SIG-M5 (cell line): ENCODE data around the gene MTHFD2L.

Source experiments
- DNase-seq: peaks from one replicate; lab custom pipeline; 2025; lab: John Stamatoyannopoulos, UW

MTHFD2L gene

GRCh38 chr4:74132944-74133343 lies 25.0 kb upstream of the MTHFD2L start:
- DNase-seq, result no peak

GRCh38 chr4:74133786-74134499 lies 24.0 kb upstream of the MTHFD2L start:
- no peak for DNase-seq

GRCh38 chr4:74134500-74134852 lies 23.4 kb upstream of the MTHFD2L start:
- no peak for DNase-seq

- DNase-seq, result no peak
Measured at GRCh38 chr4:74146581-74147129, 11.3 kb upstream of the MTHFD2L start.

- DNase-seq, result no peak
Measured at GRCh38 chr4:74148205-74148604, 9.7 kb upstream of the MTHFD2L start.

GRCh38 chr4:74152836-74153235 lies 5.1 kb upstream of the MTHFD2L start:
- DNase-seq, result no peak

- no peak for DNase-seq
Measured at GRCh38 chr4:74156521-74156920, 1.4 kb upstream of the MTHFD2L start.

GRCh38 chr4:74157154-74157553 lies 764 bp upstream of the MTHFD2L start:
- no peak for DNase-seq

GRCh38 chr4:74158466-74159142 lies 686 bp downstream of the MTHFD2L start:
- DNase-seq, result no peak

- no peak for DNase-seq
Measured at GRCh38 chr4:74159143-74159709, 1.3 kb downstream of the MTHFD2L start.

GRCh38 chr4:74161666-74162450 lies 3.9 kb downstream of the MTHFD2L start:
- DNase-seq, result no peak

GRCh38 chr4:74166135-74166534 lies 8.2 kb downstream of the MTHFD2L start:
- DNase-seq, result no peak

GRCh38 chr4:74166818-74167217 lies 8.9 kb downstream of the MTHFD2L start:
- no peak for DNase-seq

- DNase-seq, result no peak
Measured at GRCh38 chr4:74167585-74167984, 9.7 kb downstream of the MTHFD2L start.

GRCh38 chr4:74168841-74169240 lies 10.9 kb downstream of the MTHFD2L start:
- no peak for DNase-seq

- DNase-seq, result no peak
Measured at GRCh38 chr4:74173321-74173720, 15.4 kb downstream of the MTHFD2L start.

GRCh38 chr4:74174421-74174820 lies 16.5 kb downstream of the MTHFD2L start:
- no peak for DNase-seq

GRCh38 chr4:74174941-74175340 lies 17.0 kb downstream of the MTHFD2L start:
- DNase-seq, result no peak

- no peak for DNase-seq
Measured at GRCh38 chr4:74175379-74175778, 17.5 kb downstream of the MTHFD2L start.

- no peak for DNase-seq
Measured at GRCh38 chr4:74178798-74179197, 20.9 kb downstream of the MTHFD2L start.

- DNase-seq, result no peak
Measured at GRCh38 chr4:74181219-74181618, 23.3 kb downstream of the MTHFD2L start.

GRCh38 chr4:74188912-74189311 lies 31.0 kb downstream of the MTHFD2L start:
- DNase-seq, result no peak
